Smooth muscle cell of the pulmonary artery (primary cell): ENCODE results near the gene NSUN5. TPM values are rescaled to one million over a fixed set of nuclear protein-coding genes. Genes with fewer than 3 reads are reported as not detected.

Experiments used
- total RNA-seq: library from RNA; depleted of rRNA; stranded (reverse); fragments of >200 nt; gene quantifications from 2 replicates; pipeline ENCODE4 v1.2.3, GENCODE V29; 2014

NSUN5 gene
- total RNA-seq, result 8.1 and 13.0 TPM in 2 replicates

GRCh38 chr7:73308665-73309214 lies at the start of gene NSUN5:
Gene NSUN5 (minus strand): TSS chr7:73308826. CDS start chr7:73308790, 36 bp downstream.

GRCh38 chr7:73327922-73328321 lies 19.3 kb upstream of the NSUN5 start, which contains the start of the genes FKBP6 and TRIM50:
Gene FKBP6 (plus strand): TSS chr7:73328161. CDS start chr7:73328429, 268 bp downstream.
Gene TRIM50 (minus strand): TSS chr7:73328082. CDS start chr7:73324787, 3,295 bp downstream.

Other genes starting within 250 kb of the NSUN5 start
- not detected in 2 replicates for gene SPDYE9, start 222.8 kb downstream of the NSUN5 start, total RNA-seq
- gene TRIM50, start 19.3 kb upstream of the NSUN5 start, total RNA-seq, result not detected in 2 replicates
- not detected in 2 replicates for gene FKBP6, start 19.3 kb upstream of the NSUN5 start, total RNA-seq
- gene FZD9, start 125.0 kb upstream of the NSUN5 start, total RNA-seq, result 0.65 and 1.6 TPM in 2 replicates
- 47.4 and 52.7 TPM in 2 replicates for gene BAZ1B, start 213.5 kb upstream of the NSUN5 start, total RNA-seq
- gene BCL7B, start 248.9 kb upstream of the NSUN5 start, total RNA-seq, result 24.0 and 24.9 TPM in 2 replicates